PC-3 (cell line): ENCODE results near the gene PIP5K1C. TPM values are rescaled to one million over a fixed set of nuclear protein-coding genes. Genes with fewer than 3 reads are reported as not detected.

Experiments used
- ATAC-seq: fragments of 200-7000 bp; cut with Tn5 transposase; 2 replicates; pipeline ENCODE4 v1.9.1; 2020; ENCODE audit warnings: mild to moderate bottlenecking, moderate library complexity
- BruUV-seq: library from RNA; stranded (reverse); fragments of 400-500 nt; replicated peaks from 2 replicates; lab custom pipeline; 2021; lab: Mats Ljungman, UMichigan
- CTCF ChIA-PET: fragments of 300-600 bp; sonication (Branson Sonifier 250); formaldehyde crosslinking; loops from one replicate; lab custom pipeline; 2022; ENCODE audit warnings: antibody characterized with exemption; lab: Charles Lee
- POLR2A ChIA-PET: fragments of 300-600 bp; sonication (Branson Sonifier 250); formaldehyde crosslinking; loops from one replicate; lab custom pipeline; 2022; ENCODE audit warnings: antibody characterized with exemption; ENCODE audit not compliant: unreplicated experiment; lab: Charles Lee
- DNase-seq: peaks from one replicate; pipeline ENCODE4 v3.0.0-alpha.2; 2015
- H2AFZ ChIP-seq: fragments of 300-600 bp; sonication (generic); 2 replicates; pipeline ENCODE4 v1.6.0; 2016; ENCODE audit warnings: antibody characterized with exemption, low read length
- H3F3A ChIP-seq: fragments of 300-600 bp; sonication (generic); one replicate; pipeline ENCODE4 v1.6.0; 2017; ENCODE audit warnings: antibody characterized with exemption, low read length, control low read depth, mild to moderate bottlenecking; ENCODE audit not compliant: unreplicated experiment
- H3K27ac ChIP-seq: fragments of 300-600 bp; sonication (generic); 2 replicates; pipeline ENCODE4 v1.5.1; 2016; ENCODE audit warnings: mild to moderate bottlenecking, low read length
- H3K27me3 ChIP-seq: fragments of 300-600 bp; sonication (generic); 2 replicates; pipeline ENCODE4 v1.6.1; 2016; ENCODE audit warnings: low read length, mixed read lengths
- H3K36me3 ChIP-seq: fragments of 300-600 bp; sonication (generic); 2 replicates; pipeline ENCODE4 v1.6.1; 2016; ENCODE audit warnings: low read depth, mixed run types, low read length, mixed read lengths
- H3K4me1 ChIP-seq: fragments of 300-600 bp; sonication (generic); 2 replicates; pipeline ENCODE4 v1.5.1; 2016; ENCODE audit warnings: low read length; ENCODE audit not compliant: insufficient read depth
- H3K4me2 ChIP-seq: fragments of 300-600 bp; sonication (generic); 2 replicates; pipeline ENCODE4 v1.6.0; 2016; ENCODE audit warnings: low read length
- H3K4me3 ChIP-seq: fragments of 300-600 bp; sonication (generic); 2 replicates; pipeline ENCODE4 v1.5.1; 2016; ENCODE audit warnings: mild to moderate bottlenecking, low read length, mixed read lengths
- H3K79me2 ChIP-seq: fragments of 300-600 bp; sonication (generic); 2 replicates; pipeline ENCODE4 v1.6.1; 2017; ENCODE audit warnings: low read length, mixed read lengths
- H3K9ac ChIP-seq: fragments of 300-600 bp; sonication (generic); 2 replicates; pipeline ENCODE4 v1.6.0; 2016; ENCODE audit warnings: mild to moderate bottlenecking, low read length
- H3K9me2 ChIP-seq: fragments of 300-600 bp; sonication (generic); replicated peaks from 2 replicates; pipeline ENCODE4 v1.6.1; 2016; ENCODE audit warnings: mixed run types, low read length, mixed read lengths
- H3K9me3 ChIP-seq: fragments of 300-600 bp; sonication (generic); 2 replicates; pipeline ENCODE4 v1.6.1; 2016; ENCODE audit warnings: low read length, mixed read lengths
- H4K20me1 ChIP-seq: fragments of 300-600 bp; sonication (generic); 2 replicates; pipeline ENCODE4 v1.6.1; 2016; ENCODE audit warnings: low read length, mixed read lengths
- CTCF ChIP-seq: fragments of 300-600 bp; sonication (generic); conservative IDR thresholded peaks from 2 replicates; pipeline ENCODE4 v1.5.1; 2017; ENCODE audit warnings: antibody characterized with exemption, low read depth, mild to moderate bottlenecking, low read length
- EZH2 ChIP-seq: fragments of 300-600 bp; sonication (generic); IDR thresholded peaks from one replicate; pipeline ENCODE4 v1.6.1; 2017; ENCODE audit warnings: antibody characterized with exemption, mild to moderate bottlenecking, low read length; ENCODE audit not compliant: unreplicated experiment
- EZH2phosphoT487 ChIP-seq: fragments of 300-600 bp; sonication (generic); IDR thresholded peaks from 2 replicates; pipeline ENCODE4 v1.6.1; 2018; ENCODE audit warnings: mild to moderate bottlenecking, antibody characterized with exemption, low read length, borderline replicate concordance
- intact Hi-C: fragments of 100-400 bp; cut with micrococcal nuclease; formaldehyde crosslinking; loops from 2 replicates; pipeline ENCODE4 v1.9.0; 2023
- total RNA-seq: library from RNA; depleted of rRNA; stranded (reverse); fragments of >200 nt; gene quantifications from 2 replicates; pipeline ENCODE4 v1.2.3, GENCODE V29; 2014

The PIP5K1C gene
- total RNA-seq, 1 experiment from 2014 or later, result 16.1 TPM

GRCh38 chr19:3669082-3669946, 31.0 kb downstream of the PIP5K1C start:
- CTCF ChIA-PET, result no interaction called here
- H3K27me3 ChIP-seq, result no peaks in the 10 kb centered on the region
- H4K20me1 ChIP-seq, result no peaks in the 10 kb centered on the region
- no peaks in the 10 kb centered on the region for H3K9me2 ChIP-seq
- no peaks in the 10 kb centered on the region for H3K79me2 ChIP-seq
- H3K4me1 ChIP-seq, result no peaks in the 10 kb centered on the region
- no TSS peak for BruUV-seq
- no peak overlapping the region for H2AFZ ChIP-seq
- intact Hi-C loops, result no loop called here
- no peak for ATAC-seq
- no peaks in the 10 kb centered on the region for H3F3A ChIP-seq
- H3K9me3 ChIP-seq, result no peaks in the 10 kb centered on the region
- H3K27ac ChIP-seq, result no peak overlapping the region
- H3K4me3 ChIP-seq, result no peak overlapping the region
- DNase-seq, result no peak
- H3K9ac ChIP-seq, result no peak overlapping the region
- TF ChIP-seq EZH2, result no peak
- no peak for TF ChIP-seq CTCF
- TF ChIP-seq EZH2phosphoT487, result no peak
- H3K36me3 ChIP-seq, result no peaks in the 10 kb centered on the region; the same call in 1 of the 2 replicates
- POLR2A ChIA-PET, result no interaction called here
- H3K4me2 ChIP-seq, result no peak overlapping the region

GRCh38 chr19:3668331-3669081, 31.8 kb downstream of the PIP5K1C start:
- Histone ChIP-seq H2AFZ (no peak overlapping the region), H3K9me2 (no peaks in the 10 kb centered on the region), H3K4me2 (no peak overlapping the region), H3K4me3 (no peak overlapping the region), H3K27ac (no peak overlapping the region), H3K9ac (no peak overlapping the region), H3K79me2 (no peaks in the 10 kb centered on the region), H3K27me3 (no peaks in the 10 kb centered on the region), H3K4me1 (no peaks in the 10 kb centered on the region), H4K20me1 (no peaks in the 10 kb centered on the region), H3F3A (no peaks in the 10 kb centered on the region), H3K36me3 (no peaks in the 10 kb centered on the region; the same call in 1 of the 2 replicates), H3K9me3 (no peaks in the 10 kb centered on the region)
- POLR2A ChIA-PET, result no interaction called here
- TF ChIP-seq EZH2phosphoT487, result no peak
- TF ChIP-seq EZH2, result no peak
- no peak for TF ChIP-seq CTCF
- no peak for DNase-seq
- CTCF ChIA-PET, result no interaction called here
- no peak for ATAC-seq
- intact Hi-C loops, result no loop called here
- BruUV-seq, result no TSS peak
